Left colon (tissue), 2 donors: ENCODE data around the gene OTOA. TPM values are rescaled to one million over a fixed set of nuclear protein-coding genes. Genes with fewer than 3 reads are reported as not detected.
"Not testable (repeated sequence)": the region's sequence is repeated elsewhere in the genome, so short reads cannot be mapped to it uniquely, and the experiment has no call there.

Experiments
- ATAC-seq: fragments of 200-7000 bp; cut with Tn5 transposase; one replicate; pipeline ENCODE4 v1.9.1; 2020; ENCODE audit warnings: mild to moderate bottlenecking, moderate library complexity
- DNase-seq, 2 donors: peaks; one replicate each; pipeline ENCODE4 v3.0.0-alpha.2; 2020
- intact Hi-C, 2 donors: fragments of 100-400 bp; cut with DNase I in 1 of 2; cut with micrococcal nuclease in 1 of 2; formaldehyde crosslinking; loops; one replicate each; pipeline versions ENCODE4 v1.11.2 to v1.14.0; 2022; cut with DNase I, micrococcal nuclease
- total RNA-seq, 2 donors: library from RNA; stranded (reverse); fragmentation: NEBNext Ultra II Directional; extraction: Animal tissue kit (Norgen Biotek cat#: 25700); gene quantifications; one replicate each; pipeline ENCODE4 v1.2.1, GENCODE V29; 2021
- donor health status: DM: no; HTN: no; CAD: no.
- donor health status: DM: yes; HTN: yes; CAD: no.

OTOA gene
- total RNA-seq, 2 donors from 2014 or later: 0.11 TPM; not detected in 1

DNA sequence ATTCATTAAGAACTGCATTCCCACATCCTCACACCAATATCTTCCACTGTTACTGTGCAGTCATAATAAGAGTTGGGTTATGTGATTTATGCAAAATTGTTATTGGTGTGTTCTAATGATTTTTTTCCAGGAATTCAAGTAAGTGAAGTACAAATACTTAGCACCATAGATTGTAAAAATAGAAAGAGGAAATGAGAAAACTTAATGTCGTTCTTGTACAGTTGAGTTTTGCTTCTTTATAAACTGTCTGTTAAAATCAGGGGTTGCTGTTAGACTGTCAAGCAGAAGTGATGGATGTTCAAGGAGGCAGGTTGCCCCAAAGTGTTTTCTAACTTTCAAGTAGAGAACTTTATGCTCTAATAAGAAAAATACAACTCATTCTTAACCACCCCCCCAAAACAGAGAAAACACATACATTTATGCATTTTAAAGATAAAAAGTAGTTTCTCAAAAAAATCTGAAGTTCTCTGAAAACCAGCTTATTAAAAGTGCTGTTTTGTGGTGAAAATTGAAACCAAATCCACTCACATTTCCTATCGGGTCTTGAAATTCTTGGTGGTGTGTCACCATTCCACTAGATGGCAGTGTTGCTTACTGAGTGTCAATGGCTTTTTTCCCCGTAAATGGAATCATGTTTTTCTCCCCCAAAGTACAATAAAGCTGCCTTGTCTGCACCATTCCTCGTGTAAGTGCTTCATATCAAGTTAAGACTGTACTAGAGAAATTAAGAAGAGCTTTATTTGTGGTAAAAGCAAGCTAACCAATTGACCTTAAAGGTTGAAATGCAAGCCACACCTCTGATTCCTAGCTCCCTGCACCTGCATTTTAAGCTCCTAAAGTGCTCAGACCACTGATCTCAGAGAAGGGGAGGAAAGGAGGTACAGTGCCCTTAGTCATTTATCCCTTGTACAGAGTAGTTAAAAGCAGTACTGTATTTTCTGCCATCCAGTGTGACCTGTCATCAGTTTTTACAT, 6.7 kb upstream of the OTOA start:
- no peak for DNase-seq
- ATAC-seq: peak; percentile 41

DNA sequence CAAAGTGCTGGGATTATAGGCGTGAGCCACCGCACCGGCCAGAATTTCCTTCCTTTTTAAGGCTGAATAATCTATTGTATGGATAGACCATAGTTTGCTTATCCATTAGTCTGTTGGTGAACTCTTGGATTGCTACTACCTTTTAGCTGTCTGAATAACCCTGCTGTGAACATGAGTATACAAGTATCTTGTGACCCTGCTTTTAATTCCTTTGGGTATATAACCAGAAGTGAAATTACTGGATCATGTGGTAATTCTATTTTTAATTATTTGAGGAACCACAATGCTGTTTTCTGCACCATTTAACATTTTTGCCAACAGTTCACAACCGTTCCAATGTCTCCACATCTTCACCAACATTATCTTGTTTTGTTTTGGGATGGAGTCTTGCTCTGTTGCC, 4.6 kb upstream of the OTOA start:
- intact Hi-C loops: loop anchor here in 1 of 2 donors (5.0 kb wide), 1 partner anchor 48 kb away; no protein-coding TSS in a partner anchor
- no peak for DNase-seq
- no peak for ATAC-seq

More for the DNA sequence above, 6.7 kb upstream of the OTOA start:
- intact Hi-C loops: loop anchor here in 1 of 2 donors (5.0 kb wide), 1 partner anchor 50 kb away; no protein-coding TSS in a partner anchor

DNA sequence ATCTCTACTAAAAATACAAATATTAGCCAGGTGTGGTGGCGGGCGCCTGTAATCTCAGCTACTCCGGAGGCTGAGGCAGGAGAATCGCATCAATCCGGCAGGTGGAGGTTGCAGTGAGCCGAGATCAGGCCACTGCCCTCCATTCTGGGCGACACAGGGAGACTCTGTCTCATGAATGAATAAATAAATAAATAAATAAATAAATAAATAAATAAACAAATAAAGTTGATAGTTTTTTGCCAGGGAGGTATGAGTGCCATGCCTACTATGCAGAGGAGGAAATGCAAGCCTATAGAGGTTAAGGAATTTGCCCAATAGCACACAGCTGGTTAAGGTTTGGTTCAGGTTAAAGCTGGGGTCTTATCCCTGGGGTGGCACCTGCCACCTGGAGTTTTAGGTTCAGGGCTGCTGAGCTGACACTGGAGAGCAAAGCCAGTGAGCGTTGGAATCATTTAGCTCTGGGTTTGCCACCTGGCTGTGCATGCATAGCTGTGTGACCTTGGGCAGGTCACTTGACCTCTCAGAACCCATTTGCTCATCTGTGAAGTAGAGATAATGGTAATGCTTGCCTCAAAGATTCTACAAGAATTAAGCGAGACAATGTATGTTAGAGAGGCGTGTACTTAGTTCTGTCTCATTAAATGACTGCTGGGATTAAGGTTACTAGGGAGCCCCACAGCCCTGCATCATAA, 1.2 kb downstream of the OTOA start:
- DNase-seq (no peak), ATAC-seq (no peak)
- intact Hi-C loops: no loop called here

DNA sequence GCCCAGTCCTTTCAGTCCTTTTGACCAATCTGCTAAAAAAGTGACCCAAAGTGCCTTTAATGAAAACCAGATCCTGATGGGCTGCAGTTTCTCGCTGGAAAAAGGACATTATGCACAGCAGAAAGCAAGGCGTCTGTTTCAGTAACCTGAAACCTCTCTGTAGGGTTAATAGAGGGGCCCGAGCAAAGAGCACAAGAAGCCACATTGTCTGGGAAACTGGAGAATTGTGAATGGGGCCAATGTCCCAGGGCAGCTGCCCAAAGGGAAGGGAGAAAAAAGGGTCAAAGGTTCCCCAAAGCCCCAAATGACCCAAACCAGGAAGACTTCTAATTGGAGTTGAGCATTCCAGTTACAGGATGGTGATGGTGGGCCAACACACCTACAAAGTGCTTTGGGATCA, 3.0 kb downstream of the OTOA start:
- intact Hi-C loops: no loop called here
- ATAC-seq (no peak), DNase-seq (no peak)

DNA sequence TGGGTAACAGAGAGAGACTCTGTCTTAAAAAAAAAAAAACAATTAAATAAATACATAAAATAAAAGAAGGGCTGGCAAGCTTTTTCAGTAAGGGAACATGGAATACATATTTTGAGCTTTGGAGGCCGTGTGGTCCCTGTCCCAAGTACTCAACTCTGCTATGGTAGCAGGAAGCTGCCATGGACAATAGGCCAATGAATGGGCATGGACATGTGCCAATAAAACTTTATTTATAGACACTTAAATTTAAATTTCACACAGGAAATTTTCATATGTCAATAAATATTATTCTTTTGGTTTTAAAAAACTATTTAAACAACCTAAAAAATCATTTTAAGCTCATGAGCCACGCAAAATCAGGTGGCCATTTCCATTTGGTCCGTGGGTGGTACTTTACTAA, 3.8 kb downstream of the OTOA start:
- DNase-seq (no peak), ATAC-seq (no peak)
- intact Hi-C loops: no loop called here

DNA sequence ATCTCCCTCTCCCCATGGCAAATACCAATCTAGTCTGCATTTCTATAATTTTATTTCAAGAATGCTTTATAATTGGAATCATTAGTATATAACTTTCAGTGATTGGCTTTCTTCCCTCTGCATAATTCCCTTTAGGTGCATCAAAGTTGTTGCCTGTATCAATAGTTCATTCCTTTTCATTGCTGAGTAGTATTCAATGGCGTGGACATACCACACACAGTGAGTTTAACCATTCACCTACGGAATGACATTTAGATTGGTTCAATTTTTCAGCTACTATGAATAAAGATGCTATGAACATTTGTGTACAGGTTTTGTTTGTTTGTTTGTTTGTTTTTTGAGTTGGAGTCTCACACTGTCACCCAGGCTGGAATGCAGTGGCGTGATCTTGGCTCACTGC, 9.7 kb downstream of the OTOA start:
- no peak for ATAC-seq
- no peak for DNase-seq
- intact Hi-C loops: no loop called here

DNA sequence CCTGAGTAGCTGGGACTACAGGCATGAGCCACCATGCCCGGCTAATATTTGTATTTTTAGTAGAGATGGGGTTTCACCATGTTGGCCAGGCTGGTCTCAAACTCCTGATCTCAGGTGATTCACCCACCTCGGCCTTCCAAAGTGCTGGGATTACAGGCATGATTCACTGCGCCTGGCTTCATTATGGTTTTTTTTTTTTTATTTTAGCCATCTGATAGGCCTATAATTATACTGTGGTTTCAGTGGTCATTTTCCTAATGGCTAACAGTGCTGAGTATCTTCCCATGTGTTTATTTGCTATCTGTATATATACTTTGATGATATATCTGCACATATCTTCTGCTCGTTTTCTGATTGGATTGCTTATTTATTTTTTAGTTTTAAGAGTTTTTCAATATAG, 10.7 kb downstream of the OTOA start:
- DNase-seq, intact Hi-C loops, ATAC-seq: not testable (repeated sequence)

DNA sequence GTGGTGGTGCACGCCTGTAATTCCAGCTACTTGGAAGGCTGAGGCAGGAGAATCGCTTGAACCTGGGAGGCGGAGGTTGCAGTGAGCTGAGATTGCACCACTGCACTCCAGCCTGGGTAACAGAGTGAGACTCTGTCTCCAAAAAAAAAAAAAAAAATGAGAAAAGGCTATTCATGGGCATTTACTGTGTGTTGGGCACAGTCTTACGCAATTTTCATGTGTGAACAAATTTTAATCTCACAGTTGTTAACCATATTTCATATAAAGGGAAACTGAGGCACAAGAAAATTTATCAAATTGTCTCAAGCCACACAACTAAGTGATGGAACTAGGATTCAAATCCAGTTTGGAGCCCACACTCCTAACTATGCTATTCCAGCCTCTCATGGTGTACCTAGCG, 16.9 kb downstream of the OTOA start:
- ATAC-seq, DNase-seq, intact Hi-C loops: not testable (repeated sequence)

DNA sequence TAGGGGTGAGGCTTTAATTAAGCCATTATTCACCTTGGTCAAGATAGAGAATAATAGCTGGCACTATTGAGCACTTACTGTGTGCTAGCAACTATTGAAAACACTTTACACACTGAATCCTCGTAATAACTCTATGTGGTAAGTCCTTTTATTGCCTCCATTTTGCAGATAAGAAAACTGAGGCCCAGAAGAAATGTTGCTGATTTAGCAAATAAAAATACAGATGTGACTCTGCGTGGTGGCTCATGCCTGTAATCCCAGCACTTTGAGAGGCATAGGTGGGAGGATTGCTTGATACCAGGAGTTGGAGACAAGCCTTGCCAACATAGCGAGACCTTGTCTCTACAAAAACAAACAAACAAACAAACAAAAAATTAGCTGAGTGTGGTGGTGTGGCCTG, 19.4 kb downstream of the OTOA start:
- ATAC-seq (no peak), DNase-seq (no peak)
- intact Hi-C loops: no loop called here

DNA sequence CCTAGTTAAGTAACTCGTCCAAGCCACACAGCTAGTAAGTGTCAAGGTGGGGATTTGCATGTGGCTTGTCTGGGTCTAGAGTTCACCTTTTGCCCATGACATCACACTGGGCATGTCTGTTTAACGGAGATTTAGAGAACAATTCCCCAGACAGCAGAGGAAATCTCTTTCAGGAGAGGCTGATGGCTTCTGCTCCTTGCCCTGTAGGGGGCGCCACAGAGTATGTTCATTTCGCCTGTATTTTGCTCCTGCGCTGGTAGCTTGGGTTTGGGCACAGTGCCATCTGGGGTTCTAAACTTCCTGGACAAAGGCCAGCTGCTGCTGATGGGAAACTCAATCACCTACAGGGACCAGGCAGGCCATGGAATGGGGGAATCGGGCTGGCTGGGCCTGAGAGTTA, 20.4 kb downstream of the OTOA start:
- intact Hi-C loops: no loop called here
- DNase-seq (peak in 1 of 2 donors; percentile 17), ATAC-seq (no peak)

DNA sequence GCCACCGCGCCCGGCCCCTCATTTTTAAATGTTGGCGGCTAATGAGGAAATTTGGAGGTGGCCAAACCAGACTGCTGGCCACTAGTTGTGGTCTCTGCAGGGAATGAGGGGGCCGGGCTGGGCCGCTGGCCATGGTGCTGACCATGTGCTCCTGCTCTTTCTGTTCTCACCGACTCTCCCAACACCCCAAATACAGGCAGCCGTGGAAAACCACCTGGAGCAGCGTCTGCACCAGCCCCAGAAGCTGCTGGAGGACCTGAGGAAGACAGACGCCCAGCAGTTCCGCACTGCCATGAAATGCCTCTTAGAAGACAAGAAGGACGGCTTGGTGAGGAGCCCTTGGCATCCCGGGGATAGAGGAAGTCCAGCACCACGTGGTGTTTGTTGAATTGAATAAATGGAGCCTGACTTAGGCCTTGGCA, 21.3 kb downstream of the OTOA start:
- intact Hi-C loops: no loop called here
- DNase-seq: no peak
- no peak for ATAC-seq

DNA sequence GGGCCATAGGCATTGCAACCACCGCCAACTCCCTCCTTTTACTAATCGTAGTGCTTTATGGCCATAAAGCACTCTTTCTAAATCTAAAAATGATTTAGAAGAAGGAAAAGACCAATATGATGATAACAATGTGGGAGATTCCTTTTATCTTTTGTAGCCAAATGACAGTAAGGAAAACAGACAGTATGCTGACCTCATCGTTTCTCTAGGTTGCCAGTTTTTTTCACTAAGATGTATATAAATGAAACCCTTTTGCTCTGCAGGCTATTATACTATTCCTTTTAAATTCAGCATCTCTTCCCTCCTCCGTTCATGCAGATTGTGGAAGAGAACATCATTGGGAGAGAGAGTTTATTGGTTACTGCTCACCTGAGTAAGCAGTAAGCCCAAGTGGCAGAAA, 25.3 kb downstream of the OTOA start:
- ATAC-seq (no peak), DNase-seq (no peak)

DNA sequence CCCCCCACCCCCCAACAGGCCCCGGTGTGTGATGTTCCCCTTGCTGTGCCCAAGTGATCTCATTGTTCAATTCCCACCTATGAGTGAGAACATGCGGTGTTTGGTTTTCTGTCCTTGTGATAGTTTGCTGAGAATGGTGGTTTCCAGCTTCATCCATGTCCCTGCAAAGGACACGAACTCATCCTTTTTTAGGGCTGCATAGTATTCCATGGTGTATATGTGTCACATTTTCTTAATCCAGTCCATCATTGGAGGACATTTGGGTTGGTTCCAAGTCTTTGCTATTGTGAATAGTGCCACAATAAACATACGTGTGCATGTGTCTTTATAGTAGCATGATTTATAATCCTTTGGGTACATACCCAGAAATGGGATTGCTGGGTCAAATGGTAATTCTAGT, 27.2 kb downstream of the OTOA start:
- DNase-seq, intact Hi-C loops, ATAC-seq: not testable (repeated sequence)

More for the DNA sequence above, 25.3 kb downstream of the OTOA start:
- intact Hi-C loops: no loop called here

DNA sequence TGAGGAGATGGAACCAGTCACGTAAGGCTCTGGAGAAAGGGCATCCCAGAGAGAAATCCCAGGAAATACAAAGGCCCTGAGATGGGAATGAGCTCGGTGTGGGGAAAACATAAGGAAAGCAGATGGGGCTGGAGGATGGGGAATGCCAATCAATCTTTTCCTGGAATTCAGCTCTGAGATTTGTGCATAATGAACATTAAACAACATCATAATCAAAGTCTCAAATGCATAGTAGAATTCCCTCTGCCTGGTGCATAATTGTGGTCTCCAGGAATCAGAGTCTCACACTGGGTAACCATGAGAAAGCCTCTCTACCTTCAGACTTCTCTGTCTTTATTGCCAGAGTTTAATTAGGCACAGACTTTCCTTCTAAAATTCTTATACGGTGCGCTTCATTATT, 30.8 kb downstream of the OTOA start:
- no peak for ATAC-seq
- DNase-seq: no peak
- intact Hi-C loops: no loop called here

DNA sequence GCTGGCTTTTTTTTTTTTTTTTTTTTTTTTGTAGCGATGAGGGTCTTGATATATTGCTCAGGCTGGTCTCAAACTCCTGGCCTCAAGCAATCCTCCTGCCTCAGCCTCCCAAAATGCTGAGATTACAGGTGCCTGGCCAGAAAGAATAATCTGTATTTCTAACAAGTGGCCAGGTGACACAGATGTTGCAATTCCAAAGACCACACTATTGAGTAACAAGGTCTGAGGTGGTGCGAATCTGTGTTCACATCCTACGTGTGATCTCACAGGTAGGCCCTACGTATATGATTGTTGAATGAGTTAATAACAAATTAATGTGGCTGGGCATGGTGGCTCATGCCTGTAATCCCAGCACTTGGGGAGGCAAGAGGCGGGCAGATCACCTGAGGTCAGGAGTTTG, 33.3 kb downstream of the OTOA start:
- ATAC-seq (no peak), DNase-seq (no peak)
- intact Hi-C loops: no loop called here

DNA sequence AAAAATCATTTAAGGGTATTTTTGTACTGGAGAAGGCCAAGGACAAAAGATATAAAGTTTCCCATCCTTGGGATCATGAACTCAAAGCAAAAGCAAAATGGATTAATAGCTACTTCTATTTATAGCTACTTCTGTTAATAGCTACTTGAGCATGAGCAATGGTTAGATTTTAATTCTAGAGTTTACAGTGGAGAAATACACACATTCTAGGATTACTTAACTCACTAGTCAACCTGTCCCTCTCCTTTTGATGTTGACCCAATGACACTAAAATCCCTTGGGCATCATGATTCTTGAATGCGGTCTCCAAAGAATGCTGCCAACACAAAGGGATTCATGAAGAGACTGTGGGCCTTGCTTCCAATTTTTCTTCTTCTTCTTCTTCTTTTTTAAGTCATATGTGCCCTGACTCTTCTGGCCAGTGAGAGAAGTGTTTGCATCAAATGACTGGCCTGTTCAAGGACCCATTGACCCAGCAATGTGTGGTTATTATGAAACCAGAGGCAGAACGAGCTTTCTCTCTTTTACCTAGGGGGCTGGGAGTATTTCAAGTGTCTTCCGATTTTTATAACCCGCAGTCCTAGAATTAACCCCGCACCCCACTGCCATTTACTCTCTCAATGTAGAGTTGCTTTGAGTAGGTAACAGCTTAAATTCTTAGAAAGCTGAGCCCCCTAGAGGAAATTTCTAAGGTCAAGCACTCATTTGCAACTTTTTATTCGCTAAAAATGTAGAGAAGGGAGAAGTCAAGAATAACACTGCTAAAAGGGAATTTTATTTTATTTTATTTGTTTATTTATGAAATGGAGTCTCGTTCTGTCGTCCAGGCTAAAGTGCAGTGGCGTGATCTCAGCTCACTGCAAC, 34.6 kb downstream of the OTOA start:
- intact Hi-C loops: no loop called here
- no peak for ATAC-seq
- DNase-seq: no peak

DNA sequence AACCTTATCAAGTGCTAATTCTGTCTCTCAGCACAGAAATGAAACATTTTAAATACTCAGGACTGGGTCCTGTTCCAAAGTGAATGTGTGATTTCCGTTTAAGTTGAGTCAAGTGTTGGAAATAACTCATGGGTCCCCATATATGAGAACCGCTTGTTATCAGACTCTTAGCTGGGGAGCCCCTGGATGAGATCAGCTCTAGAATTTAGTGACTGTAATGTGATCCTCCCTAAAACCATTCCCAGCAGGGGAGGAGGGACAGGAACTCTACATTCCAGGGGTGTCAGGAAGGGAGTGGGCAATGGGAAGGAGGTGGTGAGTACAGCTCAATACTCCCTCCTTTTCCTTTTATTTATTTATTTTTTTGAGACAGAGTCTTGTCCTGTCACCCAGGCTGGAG, 37.5 kb downstream of the OTOA start:
- ATAC-seq (no peak), DNase-seq (no peak)
- intact Hi-C loops: no loop called here

DNA sequence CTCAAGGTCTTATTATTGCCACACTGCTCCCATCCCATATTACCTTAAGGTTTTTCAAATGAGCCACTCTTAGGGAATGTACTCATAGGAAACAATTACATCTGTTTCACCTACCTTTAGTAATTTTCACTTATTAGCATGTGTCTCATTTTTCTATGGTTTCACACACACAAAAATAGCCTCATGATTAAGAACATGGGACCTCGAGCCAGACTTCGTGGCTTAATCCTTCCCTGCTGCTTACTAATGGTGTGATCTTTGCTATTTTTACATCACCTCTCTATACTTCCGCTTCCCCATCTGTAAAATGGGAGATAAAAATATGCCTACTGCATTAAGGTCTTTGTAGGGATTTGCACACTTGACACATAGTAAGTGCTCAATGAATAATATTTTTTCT, 38.5 kb downstream of the OTOA start:
- no peak for DNase-seq
- intact Hi-C loops: no loop called here
- ATAC-seq: no peak

DNA sequence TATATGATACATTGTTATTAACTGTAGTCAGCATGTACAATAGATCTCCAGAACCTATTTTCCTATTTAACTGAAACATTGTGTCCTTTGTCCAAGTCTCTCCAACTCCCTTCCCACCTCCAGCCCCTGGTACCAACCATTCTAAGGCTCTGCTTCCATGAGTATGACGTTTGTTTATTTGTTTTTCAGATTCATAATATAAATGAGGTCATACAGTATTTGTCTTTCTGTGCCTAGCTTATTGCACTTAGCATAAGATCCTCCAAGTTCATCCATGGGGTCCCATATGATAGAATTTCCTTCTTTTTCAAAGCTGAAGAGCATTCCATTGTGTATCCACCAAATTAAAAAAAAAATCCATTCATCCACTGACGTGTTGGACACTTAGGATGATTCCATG, 39.4 kb downstream of the OTOA start:
- no peak for ATAC-seq
- intact Hi-C loops: no loop called here
- no peak for DNase-seq
